Measurements from ENCODE around the gene CD109.

CD109 gene

GRCh38 chr6:73858376-73858775 is 162.4 kb downstream of the CD109 start:
- no peak for DNase-seq (ENCODE audit: low spot score)

- DNase-seq (ENCODE audit: low spot score) = no peak
These were observed 164.3 kb downstream of the CD109 start for GRCh38 chr6:73860303-73860702.

- no peak for DNase-seq (ENCODE audit: low spot score)
These were observed 170.3 kb downstream of the CD109 start for GRCh38 chr6:73866305-73866704.

GRCh38 chr6:73867411-73867810 is 171.4 kb downstream of the CD109 start:
- DNase-seq (ENCODE audit: low spot score) = no peak

GRCh38 chr6:73870907-73871306 is 174.9 kb downstream of the CD109 start:
- no peak for DNase-seq (ENCODE audit: low spot score)

- DNase-seq (ENCODE audit: low spot score) = no peak
These were observed 177.1 kb downstream of the CD109 start for GRCh38 chr6:73873081-73873480.
